HL-60 (cell line): Measurements from ENCODE around the gene FMC1.

Experiments used
- DNase-seq, 2 experiments: peaks; one replicate each; pipeline ENCODE4 v3.0.0-alpha.2; 2010 to 2020; ENCODE audit warnings: low read depth in 1 of 2, low spot score in 1 of 2
- H3K27ac ChIP-seq: fragments of 250-450 bp; sonication (Bioruptor Pico); replicated peaks from 2 replicates; pipeline ENCODE4 v1.5.1; 2020; ENCODE audit warnings: mild to moderate bottlenecking, moderate library complexity
- H3K27me3 ChIP-seq: fragments of 250-450 bp; sonication (Bioruptor Pico); 2 replicates; pipeline ENCODE4 v1.5.1; 2021; ENCODE audit warnings: mild to moderate bottlenecking, moderate library complexity; ENCODE audit not compliant: insufficient read depth, poor library complexity, severe bottlenecking
- H3K4me3 ChIP-seq: replicated peaks from 2 replicates; pipeline ENCODE4 v1.5.1; 2011; ENCODE audit warnings: mild to moderate bottlenecking, control low read depth, low read length; ENCODE audit not compliant: insufficient read depth
- CTCF ChIP-seq: IDR thresholded peaks from one replicate; pipeline ENCODE4 v1.5.1; 2011; ENCODE audit warnings: low read length, control low read depth, inconsistent platforms; ENCODE audit not compliant: insufficient read depth
- GABPA ChIP-seq: IDR thresholded peaks from 2 replicates; pipeline ENCODE4 v1.6.1; 2012; ENCODE audit warnings: low read depth
- POLR2AphosphoS5 ChIP-seq: IDR thresholded peaks from 2 replicates; pipeline ENCODE4 v1.6.1; 2012; ENCODE audit warnings: low read depth
- REST ChIP-seq: IDR thresholded peaks from 2 replicates; pipeline ENCODE4 v1.6.1; 2012; ENCODE audit warnings: low read depth; ENCODE audit not compliant: insufficient replicate concordance
- SPI1 ChIP-seq: IDR thresholded peaks from 2 replicates; pipeline ENCODE4 v1.6.1; 2012; ENCODE audit warnings: low read depth, mild to moderate bottlenecking, borderline replicate concordance

FMC1 gene

GRCh38 chr7:139294241-139294640, 46.9 kb upstream of the FMC1 start:
- H3K4me3 ChIP-seq = no peak overlapping the region
- no peak overlapping the region for H3K27ac ChIP-seq
- H3K27me3 ChIP-seq = no peaks in the 10 kb centered on the region
- TF ChIP-seq REST (no peak), SPI1 (no peak)
- no peak for DNase-seq

- Histone ChIP-seq H3K27me3 (no peaks in the 10 kb centered on the region), H3K4me3 (no peak overlapping the region), H3K27ac (no peak overlapping the region)
- DNase-seq = no peak
- TF ChIP-seq CTCF (no peak), POLR2AphosphoS5 (no peak), SPI1 (no peak), GABPA (no peak), REST (no peak)
These were observed 46.1 kb upstream of the FMC1 start for GRCh38 chr7:139294951-139295575.

- DNase-seq = no peak
- Histone ChIP-seq H3K27ac (no peak overlapping the region), H3K4me3 (no peak overlapping the region), H3K27me3 (no peaks in the 10 kb centered on the region)
- no peak for TF ChIP-seq SPI1
- no peak for TF ChIP-seq GABPA
- no peak for TF ChIP-seq POLR2AphosphoS5
- TF ChIP-seq CTCF = no peak
- no peak for TF ChIP-seq REST
These were observed 43.3 kb upstream of the FMC1 start for GRCh38 chr7:139297795-139298194.

- TF ChIP-seq GABPA = no peak
- no peak for TF ChIP-seq SPI1
- no peak for TF ChIP-seq REST
- TF ChIP-seq CTCF = no peak
- no peak for TF ChIP-seq POLR2AphosphoS5
- Histone ChIP-seq H3K27ac (no peak overlapping the region), H3K4me3 (no peak overlapping the region), H3K27me3 (no peaks in the 10 kb centered on the region)
- no peak for DNase-seq
These were observed 41.8 kb upstream of the FMC1 start for GRCh38 chr7:139299296-139299695.
